HG03354 (cell line): Measurements from ENCODE around the gene PRPH2.

ENCODE experiments used
- ATAC-seq: cut with Tn5 transposase; IDR thresholded peaks from one replicate; pipeline ENCODE4 v1.9.1; 2021; ENCODE audit warnings: mild to moderate bottlenecking; ENCODE audit not compliant: unreplicated experiment, poor library complexity, severe bottlenecking

PRPH2 gene

DNA sequence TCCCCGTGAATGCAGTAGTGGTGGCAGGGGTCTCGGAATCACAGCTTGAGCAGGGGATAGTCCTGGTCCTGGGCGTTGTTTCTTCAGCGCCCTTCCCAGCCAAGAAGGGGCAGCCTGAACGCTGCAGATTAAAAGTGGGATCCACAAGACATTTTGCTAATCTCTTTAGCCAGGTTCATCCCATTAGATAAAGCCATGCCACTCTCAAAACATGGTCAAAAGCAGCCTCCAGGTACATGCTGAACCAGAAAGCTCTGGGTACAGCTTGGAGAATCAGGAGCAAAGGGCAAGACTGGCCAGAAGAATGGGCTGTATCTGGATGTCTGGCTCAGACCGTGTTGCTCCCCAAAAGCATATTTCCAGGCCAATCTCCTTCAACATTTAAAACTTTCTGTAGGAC, at the start of gene PRPH2:
PRPH2 (minus strand) TSS at position 101 of the 400 bp plus-strand sequence. CDS start 263 bp downstream, outside the sequence.
- no peak for ATAC-seq

- ATAC-seq = peak; percentile 28
These were observed 49.3 kb upstream of the PRPH2 start for GRCh38 chr6:42771741-42772100.

DNA sequence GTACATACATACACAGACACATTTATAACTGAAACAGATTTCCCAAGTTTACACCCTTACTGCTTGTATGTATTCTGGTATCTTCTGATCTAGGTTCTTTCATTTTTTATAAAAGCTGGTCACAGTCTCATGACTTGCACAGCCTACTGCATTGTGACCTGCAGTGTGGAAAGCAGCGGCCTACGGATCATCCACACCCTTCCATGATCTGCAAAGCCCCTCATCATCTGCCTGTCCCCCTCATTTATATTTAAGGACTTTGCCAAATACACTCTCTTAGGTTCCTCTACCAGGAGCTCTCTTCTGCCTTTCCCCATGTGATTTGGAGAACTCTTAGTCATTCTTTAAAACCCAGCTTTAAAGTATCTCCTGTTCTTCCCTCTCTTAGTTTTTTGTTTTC, 47.4 kb upstream of the PRPH2 start:
- ATAC-seq = no peak

DNA sequence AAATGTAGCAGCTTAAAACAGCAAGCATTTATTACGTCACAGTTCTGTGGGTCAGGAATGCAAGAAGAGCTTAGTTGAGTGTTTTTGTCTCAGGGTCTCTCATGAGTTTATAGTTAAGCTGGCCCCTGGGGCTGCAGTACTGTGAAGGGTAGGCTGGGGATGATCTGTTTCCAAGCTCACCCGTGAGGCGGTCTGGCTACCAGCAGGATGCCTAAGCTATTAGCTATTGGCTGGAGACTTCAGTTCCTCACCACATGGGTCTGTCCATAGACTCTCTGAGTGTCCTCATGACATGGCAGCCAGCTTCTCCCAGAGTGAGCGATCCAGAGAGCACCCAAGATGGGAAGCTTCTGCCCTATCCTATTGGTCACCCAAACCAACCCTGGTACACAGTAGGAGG, 46.7 kb upstream of the PRPH2 start:
- no peak for ATAC-seq

DNA sequence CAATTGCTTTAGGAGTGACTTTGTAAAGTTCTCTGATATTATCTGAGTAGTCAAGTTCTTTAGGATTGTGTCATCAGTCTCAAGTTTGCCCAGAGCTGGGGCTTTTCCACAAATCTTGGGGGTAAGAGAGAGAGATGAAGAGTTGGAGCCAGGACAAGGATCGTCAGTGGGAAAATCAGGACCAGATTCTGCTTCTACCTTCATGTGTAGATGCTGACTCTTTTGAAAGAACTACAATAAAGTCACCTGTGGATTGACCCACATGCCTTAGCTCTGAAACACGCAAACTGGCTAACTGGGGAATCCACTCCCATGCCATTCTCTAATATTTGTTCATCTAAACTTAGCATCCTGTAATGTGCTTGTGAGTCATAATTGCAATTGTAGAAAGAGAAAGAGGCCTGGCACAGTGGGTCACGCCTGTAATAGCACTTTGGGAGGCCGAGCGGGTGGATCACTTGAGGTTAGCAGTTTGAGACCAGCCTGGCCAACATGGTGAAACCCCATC, 43.8 kb upstream of the PRPH2 start:
- no peak for ATAC-seq

DNA sequence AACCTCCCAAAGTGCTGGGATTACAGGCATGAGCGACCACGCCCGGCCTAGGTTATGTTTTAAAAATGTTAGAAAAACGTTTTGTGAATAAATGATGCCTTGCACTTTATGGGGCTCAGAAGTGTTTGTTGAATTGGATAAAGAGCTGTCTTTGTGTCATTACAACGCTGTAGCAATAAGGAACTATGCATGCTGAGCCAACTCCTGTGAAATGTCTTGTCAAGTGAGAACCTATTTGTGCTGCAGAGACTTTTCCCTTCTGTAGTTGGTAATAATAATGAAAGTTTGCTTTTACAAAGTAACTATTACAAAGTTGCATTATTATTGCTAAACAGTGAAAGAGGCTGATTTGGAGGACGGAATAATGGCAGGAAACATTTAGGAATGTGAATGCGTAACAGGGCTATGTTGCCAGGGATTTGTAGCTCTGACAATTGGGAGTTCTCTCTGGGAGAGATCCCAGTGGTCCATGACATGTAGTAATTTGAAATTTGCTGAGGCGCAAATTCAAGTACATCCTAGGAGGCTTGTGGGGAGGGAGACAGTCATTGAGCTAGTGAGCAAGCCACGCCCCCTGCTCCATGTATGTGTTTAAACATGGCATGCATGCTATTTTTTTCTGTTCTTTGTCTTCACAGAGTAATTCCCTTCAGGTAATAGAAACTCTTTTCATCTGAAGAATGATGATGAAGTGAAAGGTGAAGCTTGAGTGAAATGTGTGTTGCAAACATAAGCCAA, 42.7 kb upstream of the PRPH2 start:
- ATAC-seq = no peak

- no peak for ATAC-seq
These were observed 40.6 kb upstream of the PRPH2 start for GRCh38 chr6:42762950-42763349.

DNA sequence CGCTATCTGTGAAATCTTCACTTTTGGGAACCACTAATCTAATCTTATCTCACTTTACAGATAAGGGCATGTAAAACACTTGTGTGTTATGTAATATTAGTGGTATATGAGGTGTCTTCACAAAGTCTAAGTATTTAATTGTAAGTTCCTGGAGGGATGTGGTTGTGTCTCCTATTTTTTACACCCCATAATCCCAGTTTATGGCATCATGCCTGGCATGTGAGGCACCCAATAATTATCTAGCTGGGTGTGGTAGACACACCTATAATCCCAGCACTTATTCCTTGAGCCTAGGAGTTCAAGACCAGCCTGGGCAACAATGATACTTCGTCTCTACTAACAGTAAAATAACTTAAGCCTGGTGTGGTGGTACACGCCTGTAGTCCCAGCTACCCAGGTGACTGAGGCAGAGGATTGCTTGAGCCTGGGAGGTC, 40.0 kb upstream of the PRPH2 start:
- ATAC-seq = no peak

DNA sequence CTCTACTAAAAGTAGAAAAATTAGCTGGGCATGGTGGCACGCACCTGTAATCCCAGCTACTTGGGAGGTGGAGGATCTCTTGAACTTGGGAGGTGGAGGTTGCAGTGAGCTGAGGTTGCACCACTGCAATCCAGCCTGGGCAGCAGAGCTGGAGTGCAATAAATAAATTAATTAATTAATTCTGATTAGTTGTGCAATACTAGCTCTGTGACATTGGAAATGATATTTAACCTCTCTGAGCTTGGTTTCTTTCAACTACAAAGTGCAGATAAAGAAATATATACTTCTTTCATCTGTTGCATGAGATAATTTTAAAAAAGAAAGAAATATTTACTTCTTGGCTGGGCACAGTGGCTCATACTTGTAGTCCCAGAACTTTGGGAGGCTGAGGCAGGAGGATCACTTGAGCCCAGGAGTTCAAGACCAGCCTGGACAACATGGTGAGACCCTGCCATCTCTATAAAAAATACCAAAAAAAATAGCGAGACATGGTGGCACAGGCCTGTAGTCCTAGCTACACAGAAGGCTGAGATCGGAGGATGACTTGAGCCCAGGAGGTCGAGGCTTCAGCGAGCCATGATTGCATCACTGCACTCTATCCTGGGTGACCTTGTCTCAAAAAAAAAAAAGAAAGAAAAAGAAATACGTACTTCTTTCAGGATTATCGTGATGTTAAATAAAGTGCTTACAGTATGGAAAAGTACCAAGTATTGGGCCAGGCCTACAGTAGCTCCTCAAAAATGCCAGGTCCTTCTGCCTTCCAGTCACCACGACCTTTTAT, 39.1 kb upstream of the PRPH2 start:
- no peak for ATAC-seq

DNA sequence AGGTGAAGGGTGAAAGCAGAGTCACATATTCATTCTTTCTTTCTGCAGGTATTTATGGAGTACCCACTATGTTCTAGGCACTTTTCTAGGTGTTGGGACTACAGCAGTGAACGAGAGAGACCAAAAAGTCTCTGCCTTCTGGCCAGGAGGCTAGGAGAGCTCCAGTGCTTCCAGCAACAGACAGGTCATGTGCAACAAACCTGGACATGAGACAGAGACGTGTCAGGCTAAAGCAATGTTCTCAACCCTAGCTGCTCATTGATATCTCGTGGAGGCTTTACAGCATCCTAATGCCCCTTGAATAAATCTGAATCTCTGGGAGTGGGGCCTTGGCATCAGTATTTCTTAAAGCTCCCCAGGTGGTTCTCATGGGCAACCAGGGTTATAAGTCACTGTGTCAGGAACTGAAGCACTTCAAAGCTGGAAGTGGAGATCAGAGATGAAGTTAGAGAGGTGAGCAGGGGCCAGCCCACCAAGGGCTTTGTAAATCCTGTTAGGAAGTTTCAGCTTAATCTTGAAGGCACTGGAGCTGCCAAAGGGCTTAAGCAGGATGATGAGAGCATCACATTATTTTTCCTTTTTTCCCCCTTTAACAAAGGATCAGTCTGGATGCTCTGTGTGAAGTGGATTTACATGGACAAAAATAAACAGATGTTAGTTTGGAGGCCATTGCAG, 36.5 kb upstream of the PRPH2 start:
- no peak for ATAC-seq

GRCh38 chr6:42756722-42757121, 34.3 kb upstream of the PRPH2 start:
- no peak for ATAC-seq

GRCh38 chr6:42754759-42755158, 32.4 kb upstream of the PRPH2 start:
- no peak for ATAC-seq

DNA sequence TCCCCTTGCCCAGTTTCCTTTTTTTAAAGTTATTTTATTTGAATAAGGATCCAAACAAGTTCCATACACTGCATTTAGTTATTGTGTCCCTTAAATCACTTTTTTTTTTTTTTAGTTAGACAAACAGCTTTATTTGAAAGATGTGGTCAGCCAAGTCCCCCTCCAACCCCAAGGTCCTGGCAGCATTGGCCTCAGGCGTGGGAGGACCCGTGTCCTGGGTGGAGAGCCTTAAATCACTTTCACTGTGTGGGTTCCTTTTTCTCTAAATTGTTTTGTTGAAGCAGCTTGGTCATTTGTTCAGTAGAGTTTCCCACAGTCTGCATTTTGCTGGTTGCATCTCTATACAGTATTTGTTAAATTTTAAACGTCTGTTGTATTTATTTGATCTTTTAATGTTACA, 28.7 kb upstream of the PRPH2 start:
- no peak for ATAC-seq

DNA sequence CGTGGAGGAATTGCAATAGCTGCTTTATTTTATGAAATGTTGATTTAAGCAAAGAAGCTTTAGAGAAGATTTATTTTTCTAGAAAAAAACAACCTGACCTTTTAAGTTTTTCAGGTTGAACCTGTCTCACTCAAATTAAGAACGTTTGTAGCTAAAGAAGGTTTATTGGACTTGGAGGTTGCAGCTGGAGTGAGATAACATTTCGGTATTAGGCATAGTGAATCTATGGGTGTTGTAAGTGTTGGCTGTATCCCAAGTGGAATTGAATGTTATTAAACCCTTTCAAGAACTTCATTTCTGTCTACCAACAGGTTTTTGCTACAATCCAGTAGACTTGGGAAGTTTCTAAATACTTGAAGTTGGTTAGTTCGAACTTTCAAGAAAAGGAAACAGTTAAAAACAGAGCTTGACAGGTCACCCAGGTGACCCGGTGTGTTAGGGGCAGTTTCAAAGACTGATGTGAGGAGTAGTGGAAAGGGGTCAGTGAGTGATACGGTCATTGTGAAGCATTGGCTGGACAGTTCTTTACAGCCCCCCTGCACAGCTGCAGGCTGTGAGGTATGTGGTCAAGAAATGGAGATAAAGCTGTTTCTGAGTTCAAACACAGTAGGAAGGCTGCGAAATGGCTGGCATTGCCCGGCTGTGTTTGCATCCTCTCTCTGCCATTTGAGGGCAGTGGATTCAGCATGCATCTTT, 26.0 kb upstream of the PRPH2 start:
- ATAC-seq = no peak

DNA sequence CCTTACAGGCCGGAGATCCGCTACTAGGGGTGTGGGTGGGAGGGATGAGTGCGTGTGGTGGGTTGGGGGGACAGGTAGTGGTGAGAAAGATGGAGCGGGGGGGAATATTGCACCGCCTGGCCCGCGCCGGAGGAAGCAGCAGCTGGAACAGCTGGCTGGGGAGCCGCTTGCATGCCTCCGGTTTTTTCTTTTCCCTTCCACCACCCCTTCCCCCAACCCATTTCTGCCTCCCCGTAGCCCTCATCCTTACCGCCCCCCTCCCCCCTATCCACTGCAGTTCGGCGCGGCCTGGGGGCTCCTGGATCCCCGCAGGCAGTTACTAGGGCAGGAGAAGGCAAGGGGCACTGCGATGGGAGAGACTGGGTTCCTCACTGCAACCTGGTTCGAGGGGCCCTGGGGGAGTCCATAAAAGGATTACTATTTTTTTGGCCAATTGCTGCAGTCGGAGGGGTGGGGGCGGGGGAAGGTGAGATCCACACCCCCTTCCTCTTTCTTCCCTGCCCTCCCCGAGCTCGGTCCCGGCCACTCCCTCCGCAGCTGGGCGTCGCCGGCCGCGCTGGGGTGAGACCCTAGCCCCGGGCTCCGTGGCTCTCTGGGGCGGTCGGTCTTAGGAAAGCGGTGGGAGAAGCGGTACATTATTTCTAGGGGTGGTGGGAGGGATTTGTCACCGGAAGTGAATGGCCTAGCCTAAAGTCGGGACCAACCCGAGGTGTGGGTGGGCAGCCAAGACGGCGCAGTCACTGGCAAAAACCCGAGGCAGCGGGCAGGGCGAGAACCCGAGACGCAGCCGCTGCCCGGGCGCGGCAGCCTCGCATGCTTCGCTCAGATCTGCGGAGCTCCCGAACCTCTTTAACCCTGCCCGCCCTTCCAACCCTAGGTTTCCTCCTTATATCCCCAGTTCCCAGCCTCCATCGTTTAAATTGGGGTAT, 24.3 kb upstream of the PRPH2 start:
- peak; percentile 58 for ATAC-seq

DNA sequence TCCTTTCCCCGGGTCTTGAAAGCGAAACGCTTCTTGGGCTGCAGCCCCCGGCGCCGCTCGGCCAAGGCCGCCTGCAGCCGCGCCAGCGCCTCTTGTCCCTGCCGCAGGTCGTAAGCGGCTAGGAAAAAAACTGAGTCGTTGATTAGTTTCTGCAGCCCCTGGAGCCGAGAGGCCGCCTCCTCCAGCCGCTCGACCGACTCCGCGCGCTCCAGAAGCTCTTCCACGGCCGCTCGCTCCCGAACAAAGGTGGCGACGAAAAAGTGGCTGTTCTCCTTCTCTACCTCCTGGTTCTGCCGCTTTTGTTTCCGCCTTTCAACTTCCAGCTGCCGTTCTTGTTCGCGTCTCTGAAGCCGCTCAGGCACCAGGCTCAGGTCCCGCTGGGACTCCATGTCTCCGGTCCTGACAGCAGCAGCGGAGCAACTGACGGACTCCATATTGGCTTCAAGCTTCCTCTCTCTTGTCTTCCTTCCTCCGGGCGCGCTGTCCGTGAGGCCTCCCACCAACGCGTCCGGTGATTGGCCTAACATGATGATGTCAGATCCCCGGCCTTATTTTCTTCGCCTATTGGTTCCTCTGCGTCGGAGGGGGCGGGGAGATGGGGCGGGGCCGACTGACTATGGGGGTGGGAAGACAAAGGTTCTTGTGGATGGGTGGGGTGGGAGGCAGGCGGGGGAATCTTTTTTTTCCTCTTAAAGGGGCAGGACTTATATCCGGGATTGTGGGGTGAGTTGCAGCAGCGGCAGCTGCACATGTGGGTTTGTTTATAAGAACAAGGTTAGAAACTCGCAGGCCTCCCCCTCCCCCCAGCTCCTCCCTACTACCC, 23.5 kb upstream of the PRPH2 start, which contains the start of gene TBCC:
TBCC (minus strand) TSS at position 464 of the 823 bp plus-strand sequence; CDS start at position 434, 30 bp downstream.
- peak; percentile 76 for ATAC-seq

DNA sequence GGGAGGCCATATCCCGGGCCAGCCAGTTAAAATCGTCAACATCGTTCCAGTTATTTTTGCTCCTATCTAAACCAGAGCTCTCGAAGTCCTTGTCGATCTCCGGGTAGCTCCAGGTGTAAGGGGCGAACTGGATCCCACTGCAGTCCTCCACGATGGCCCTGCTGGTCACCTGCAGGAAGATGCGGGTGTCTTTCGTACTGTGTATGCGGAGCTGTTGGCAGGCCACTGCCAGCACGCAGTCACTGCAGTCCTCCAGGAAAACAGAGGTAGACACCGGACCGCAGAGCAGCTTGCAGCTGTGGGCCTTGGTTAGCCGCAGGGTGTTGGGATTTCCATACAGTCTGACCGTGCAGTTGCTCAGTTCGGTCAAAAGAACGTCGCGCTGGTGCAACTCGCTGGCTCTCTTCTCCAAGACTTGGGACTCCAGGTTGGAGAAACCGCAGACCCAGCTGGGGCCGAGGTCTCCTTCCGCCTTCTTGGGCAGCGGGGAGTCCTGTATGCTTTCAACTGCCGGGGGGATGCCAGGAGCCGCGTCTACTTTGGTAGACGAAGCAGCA, 22.8 kb upstream of the PRPH2 start:
- ATAC-seq = no peak
